Retinal pigment epithelial cell (primary cell): ENCODE results near the gene NOTCH2.
"Not testable (repeated sequence)": the region's sequence is repeated elsewhere in the genome, so short reads cannot be mapped to it uniquely, and the experiment has no call there.

ENCODE experiments used
- DNase-seq: peaks from one replicate; pipeline ENCODE4 v3.0.0-alpha.2; 2010; ENCODE audit warnings: low read depth
- H3K4me3 ChIP-seq: 2 replicates; pipeline ENCODE4 v1.5.1; 2011; ENCODE audit warnings: mild to moderate bottlenecking, low read length, control low read depth, moderate library complexity
- TF ChIP-seq, protein P1 (sequence below): conservative IDR thresholded peaks from 2 replicates; pipeline ENCODE4 v1.5.1; 2011; ENCODE audit warnings: low read depth, low read length, control low read depth, inconsistent platforms

NOTCH2 gene

DNA sequence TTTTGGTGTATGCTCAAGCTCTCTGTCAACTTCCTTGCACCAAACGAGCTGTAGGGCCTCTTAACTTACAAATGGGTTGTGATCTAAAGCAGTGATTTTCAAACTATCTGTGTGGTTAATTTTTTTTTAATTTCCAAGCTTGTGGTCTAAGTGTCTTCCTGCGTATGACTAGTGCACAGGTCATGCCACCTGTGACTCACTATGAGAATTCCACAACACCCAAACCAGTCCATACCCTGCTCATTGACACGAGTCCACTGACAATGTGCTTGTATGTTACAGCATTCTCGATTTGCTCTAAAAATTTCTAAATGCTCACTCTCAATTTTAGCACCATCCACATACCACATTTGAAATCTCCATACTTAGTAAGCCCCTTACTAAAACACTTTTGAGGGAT lies 18.5 kb upstream of the NOTCH2 start:
- DNase-seq = peak; percentile 17
- not testable (repeated sequence) for H3K4me3 ChIP-seq

DNA sequence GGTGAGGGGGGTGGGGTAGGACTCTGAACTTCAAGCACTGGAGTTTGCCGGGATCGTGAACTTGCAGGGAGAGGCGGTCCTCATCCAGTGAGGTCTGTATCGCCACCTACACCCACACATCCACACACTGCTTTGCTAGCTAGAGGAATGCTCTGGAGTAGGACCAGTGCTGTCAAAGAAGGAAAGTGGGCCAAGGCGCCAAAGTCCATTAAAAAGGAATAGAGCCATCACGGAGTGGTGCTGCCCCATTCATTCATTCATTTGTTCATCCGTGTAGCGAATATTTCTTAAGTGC lies 405 bp upstream of the NOTCH2 start:
- H3K4me3 ChIP-seq, DNase-seq: not testable (repeated sequence)

DNA sequence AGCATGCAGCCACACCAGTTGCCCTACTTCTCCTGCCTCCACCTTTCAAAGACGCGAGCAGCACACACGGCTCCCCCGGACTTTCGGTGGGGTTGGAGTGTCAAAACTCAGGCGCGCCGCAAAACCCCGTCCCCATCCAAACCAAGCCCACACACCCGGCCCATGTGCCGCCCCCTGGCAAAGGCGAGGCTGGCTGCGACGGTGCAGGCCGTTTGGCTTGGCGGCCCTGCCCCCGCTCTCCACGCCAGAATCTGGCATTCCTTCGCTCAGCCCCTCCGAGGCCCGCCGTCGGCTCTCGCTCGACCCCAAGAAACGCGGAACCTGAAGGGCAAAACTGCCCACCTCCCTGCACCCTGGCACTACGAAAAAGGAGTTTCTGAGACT lies 787 bp downstream of the NOTCH2 start:
- H3K4me3 ChIP-seq = peak overlapping the region; percentile 49
- DNase-seq = not testable (repeated sequence)

DNA sequence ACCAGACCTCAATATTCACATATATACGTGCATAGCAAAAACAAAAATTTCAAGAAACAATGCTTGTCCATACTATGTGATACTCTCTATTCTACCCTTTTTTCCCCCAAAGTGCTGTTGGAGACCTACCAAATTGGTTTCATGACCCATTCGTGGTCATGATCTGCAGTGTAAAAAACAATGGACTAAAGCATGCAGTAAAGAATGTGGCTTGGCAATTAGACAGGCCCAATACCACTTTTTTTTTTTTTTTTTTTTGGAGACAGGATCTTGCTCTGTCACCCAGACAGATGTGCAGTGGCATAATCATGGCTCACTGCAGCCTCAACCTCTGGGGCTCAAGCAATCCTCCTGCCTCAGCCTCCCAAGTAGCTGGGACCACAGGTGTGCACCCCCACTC lies 21.3 kb downstream of the NOTCH2 start:
- not testable (repeated sequence) for H3K4me3 ChIP-seq, DNase-seq

DNA sequence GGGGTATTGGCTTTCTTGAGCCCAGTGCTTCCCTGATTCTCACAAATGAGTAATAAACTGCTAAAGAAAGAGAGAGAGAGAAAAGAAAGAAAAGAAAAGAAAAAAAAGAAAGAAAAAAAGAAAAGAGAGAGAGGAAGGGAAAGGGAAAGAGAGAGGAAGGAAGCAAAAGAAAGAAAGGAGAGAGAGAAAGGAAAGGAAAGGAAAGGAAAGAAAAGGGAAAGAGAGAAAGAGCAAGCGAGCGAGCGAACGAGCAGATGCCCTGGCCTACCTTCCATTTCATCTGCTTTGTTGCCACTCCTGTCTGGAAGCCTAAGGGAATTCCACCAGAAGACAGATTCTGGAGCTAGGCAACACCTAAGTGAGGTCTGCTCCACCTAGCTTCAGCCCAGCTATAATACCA lies 27.7 kb downstream of the NOTCH2 start:
- DNase-seq, H3K4me3 ChIP-seq: not testable (repeated sequence)

DNA sequence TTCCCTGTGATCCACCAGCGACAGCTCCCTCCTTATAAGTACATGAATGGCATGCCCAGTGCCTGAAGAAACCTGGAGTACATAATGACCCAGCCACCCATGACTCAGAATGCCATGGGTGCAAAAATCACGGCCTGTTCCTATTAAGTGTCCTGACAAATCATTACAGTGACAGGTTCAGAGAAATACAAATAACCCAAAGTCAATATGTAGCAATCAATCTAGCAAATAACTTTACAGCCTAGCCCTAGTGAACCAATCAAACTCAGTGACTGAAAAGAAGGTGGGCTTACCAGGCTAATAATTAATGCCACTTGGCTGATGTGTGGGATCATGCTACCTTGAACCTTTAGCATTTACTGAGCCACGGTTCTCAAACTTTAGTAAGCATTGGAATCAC lies 37.2 kb downstream of the NOTCH2 start:
- not testable (repeated sequence) for H3K4me3 ChIP-seq, DNase-seq

DNA sequence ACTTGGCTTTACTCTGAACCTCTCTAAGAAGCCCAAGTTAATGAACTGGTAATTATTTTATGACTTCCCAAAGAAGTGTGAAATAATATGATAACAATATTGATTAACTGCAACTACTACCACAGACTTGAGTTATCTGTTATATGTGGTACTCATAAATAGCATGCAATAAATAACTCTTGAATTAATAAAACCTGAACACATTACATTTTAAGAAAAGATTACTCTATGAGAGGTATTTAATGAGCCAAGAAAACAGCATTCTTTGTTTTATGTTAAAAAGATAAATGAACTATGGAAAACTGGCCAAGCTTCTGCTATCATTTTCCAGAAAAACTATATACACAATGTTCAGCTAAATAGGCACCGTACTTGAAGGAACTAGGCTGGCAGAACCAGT lies 45.7 kb downstream of the NOTCH2 start:
- not testable (repeated sequence) for DNase-seq, H3K4me3 ChIP-seq

DNA sequence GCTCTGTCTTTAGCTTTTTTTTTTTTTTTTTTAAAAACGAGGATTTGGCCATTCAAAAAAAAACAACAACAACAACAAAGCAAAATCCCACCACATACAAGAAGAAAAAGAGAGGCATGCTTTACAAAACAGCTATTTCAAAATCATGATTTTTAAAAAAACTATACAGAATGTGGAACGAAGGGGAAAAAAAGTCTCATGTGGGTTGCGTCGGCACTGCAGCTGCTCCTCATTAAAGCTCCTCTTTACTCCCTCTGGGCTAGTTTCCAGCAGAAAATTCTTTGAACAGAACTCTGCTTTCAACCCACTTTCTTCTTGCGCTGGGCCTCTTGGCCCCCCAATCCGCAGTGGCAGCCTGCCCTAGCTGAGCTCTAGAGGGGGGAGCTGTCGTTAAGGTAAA lies 54.5 kb downstream of the NOTCH2 start:
- not testable (repeated sequence) for DNase-seq, H3K4me3 ChIP-seq

DNA sequence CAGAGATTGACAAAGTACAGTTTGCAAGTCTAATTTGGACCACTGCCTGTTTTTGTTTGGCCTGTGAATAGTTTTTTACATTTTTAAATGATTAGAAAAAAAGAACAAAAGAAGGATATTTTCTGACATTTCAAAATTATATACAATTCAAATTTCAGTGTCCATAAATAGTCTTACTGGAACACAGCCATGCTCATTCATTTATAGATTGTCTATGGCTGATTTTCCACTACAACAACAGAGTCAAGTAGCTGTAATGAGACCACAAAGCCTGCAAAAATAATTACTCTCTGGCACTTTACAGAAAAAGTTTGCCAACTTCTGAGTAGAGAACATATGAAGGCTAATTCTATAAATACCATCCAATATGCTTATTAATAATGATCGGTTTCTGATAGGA lies 61.1 kb downstream of the NOTCH2 start:
- not testable (repeated sequence) for H3K4me3 ChIP-seq, DNase-seq

DNA sequence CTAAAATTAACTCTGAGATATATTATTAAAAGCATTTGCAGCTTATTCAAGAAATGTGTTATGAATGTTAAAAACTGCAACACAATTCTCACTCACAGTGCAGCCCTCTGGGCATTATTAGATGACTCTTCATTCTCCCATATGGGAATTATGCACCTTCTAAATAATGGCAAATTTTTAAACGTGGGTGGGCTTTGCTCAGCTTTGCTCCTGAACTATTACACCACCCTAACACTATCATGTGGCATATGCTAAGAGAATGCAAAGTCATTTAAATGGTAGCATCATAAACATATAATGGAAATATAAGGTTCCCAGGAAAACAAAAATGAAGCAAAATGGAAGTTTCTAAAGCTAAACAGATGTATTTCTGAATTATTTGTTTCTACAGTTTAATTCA lies 61.6 kb downstream of the NOTCH2 start:
- H3K4me3 ChIP-seq, DNase-seq: not testable (repeated sequence)

DNA sequence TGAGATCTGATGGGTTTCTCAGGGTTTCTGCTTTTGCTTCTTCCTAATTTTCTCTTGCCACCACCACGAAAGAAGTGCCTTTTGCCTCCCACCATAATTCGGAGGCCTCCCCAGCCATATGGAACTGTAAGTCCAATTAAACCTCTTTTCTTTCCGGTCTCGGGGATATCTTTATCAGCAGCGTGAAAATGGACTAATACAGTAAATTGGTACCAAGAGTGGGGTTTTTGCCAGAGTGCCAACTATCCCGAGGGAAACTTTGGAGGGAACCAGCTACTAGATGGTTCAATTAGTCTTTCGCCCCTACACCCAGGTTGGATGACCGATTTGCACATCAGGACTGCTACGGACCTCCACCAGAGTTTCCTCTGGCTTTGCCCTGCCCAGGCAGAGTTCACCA lies 68.4 kb downstream of the NOTCH2 start:
- not testable (repeated sequence) for H3K4me3 ChIP-seq, DNase-seq

DNA sequence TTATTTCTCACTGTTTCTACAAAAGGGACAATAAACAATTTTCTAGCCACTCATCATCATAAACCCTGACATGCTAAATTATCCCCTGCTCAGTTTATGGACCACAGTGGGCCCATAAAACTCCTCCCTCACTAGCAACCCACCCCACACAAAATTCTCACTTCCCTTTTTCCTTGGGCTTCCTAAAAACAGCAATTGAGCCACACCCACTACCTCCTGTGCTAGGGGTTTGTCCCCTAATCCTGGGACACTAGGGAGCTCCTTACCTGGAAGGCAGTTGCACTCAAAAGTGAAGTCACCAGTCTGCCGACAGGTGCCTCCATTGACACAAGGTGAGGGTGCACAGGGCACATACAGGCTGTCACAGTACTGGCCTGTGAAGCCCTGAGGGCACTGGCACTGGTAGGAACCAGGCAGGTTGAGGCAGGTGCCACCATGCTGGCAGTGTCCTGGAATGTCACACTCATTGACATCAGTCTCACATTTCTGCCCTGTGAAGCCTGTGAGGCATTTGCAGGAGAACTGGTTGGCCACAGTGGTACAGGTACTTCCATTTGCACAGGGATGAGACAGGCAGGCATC lies 72.6 kb downstream of the NOTCH2 start:
- not testable (repeated sequence) for H3K4me3 ChIP-seq

DNA sequence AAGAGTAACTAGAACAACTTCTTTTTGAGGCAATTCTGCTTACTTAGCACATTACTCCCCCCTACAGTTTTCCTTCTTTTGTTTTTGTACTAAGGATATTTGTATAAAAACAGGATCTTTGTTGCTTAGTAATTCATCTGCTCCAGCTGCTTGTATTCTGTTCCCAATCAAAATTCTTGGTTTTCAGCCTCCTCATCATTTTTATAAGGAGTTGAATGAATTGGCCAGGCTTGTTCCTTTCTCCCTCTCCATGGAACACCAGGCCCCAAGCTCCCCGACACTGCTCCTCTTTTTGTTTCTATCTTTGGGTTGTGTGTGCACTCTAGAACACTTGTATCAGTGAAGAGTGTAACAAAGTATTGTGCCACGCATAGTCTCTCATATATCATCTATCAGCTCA lies 73.5 kb downstream of the NOTCH2 start:
- DNase-seq, H3K4me3 ChIP-seq: not testable (repeated sequence)

More for the DNA sequence above, 72.6 kb downstream of the NOTCH2 start:
- not testable (repeated sequence) for DNase-seq

DNA sequence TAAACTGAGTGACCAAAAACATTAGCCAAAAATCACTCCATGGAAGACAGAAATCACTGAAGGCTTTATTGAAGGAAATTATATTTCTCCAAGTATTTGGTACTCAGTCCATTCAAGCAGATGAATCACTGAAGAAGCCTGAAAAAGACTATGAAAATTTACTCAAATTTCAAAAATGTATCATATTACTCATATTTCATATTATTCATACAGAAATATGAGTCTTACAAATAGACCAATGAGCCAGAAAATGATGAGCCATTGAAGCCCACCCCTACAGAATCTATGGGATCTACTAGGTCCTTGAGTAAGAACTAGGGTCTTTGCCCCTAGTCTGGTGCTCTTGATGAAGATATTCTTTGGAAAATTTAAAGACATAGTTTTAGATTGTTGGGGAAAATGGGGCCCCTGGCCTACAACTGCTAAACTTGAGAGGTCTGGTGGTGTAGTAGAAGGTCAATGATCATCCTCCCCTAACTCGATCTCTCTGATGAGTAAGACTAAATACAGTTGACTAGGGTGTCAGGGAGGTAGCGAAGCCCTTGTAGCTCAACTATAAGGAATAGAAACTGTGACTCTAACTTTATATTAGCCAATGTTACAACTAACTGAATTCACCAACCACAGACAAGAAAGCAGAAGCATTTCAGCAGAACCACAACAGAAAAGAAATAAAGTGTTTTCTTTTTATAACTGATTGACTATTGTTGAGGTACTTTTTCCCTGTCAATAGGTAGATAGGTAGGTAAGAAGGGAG lies 81.0 kb downstream of the NOTCH2 start:
- TF ChIP-seq, protein P1, sequence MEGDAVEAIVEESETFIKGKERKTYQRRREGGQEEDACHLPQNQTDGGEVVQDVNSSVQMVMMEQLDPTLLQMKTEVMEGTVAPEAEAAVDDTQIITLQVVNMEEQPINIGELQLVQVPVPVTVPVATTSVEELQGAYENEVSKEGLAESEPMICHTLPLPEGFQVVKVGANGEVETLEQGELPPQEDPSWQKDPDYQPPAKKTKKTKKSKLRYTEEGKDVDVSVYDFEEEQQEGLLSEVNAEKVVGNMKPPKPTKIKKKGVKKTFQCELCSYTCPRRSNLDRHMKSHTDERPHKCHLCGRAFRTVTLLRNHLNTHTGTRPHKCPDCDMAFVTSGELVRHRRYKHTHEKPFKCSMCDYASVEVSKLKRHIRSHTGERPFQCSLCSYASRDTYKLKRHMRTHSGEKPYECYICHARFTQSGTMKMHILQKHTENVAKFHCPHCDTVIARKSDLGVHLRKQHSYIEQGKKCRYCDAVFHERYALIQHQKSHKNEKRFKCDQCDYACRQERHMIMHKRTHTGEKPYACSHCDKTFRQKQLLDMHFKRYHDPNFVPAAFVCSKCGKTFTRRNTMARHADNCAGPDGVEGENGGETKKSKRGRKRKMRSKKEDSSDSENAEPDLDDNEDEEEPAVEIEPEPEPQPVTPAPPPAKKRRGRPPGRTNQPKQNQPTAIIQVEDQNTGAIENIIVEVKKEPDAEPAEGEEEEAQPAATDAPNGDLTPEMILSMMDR = no peak
- no peak for DNase-seq
- no peak overlapping the region for H3K4me3 ChIP-seq

DNA sequence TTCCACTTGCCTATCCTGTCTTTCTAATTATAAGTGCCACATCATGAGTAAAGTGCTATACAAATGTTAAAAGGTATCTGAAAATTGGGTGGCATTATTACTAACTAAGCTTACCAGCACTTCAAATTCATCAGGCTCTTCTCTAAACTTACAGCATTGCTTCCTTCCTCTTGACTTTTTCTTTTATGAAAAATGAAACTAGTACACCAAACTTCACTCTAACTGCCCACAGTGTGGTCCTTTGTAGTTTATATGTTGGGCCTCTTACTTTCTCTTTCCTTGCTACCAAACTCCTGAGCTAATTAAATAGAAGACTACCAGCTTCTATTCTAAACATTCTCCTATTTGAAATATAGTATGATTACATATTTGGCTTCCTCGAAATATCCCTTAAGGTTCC lies 81.8 kb downstream of the NOTCH2 start:
- TF ChIP-seq, protein P1 = no peak
- no peak for DNase-seq
- no peak overlapping the region for H3K4me3 ChIP-seq
